HEK293 (cell line): Measurements from ENCODE around the gene VEZT.

ENCODE experiments used
- KLF10 ChIP-seq: fragments of 450-650 bp; IDR thresholded peaks from 2 replicates; pipeline ENCODE4 v1.5.1; 2018; ENCODE audit warnings: missing biosample characterization, mild to moderate bottlenecking, missing genetic modification characterization
- REST ChIP-seq: fragments of 450-650 bp; formaldehyde crosslinking; IDR thresholded peaks from 2 replicates; pipeline ENCODE4 v1.5.1; 2016; ENCODE audit warnings: missing biosample characterization, missing genetic modification characterization
- ZBTB1 ChIP-seq: fragments of 450-650 bp; formaldehyde crosslinking; IDR thresholded peaks from 2 replicates; pipeline ENCODE4 v1.5.1; 2016; ENCODE audit warnings: missing biosample characterization, missing genetic modification characterization
- ZBTB26 ChIP-seq: fragments of 450-650 bp; formaldehyde crosslinking; optimal IDR thresholded peaks from 2 replicates; pipeline ENCODE3; 2016; ENCODE audit warnings: missing biosample characterization, mild to moderate bottlenecking, missing genetic modification characterization
- ZNF24 ChIP-seq: fragments of 450-650 bp; formaldehyde crosslinking; IDR thresholded peaks from 2 replicates; pipeline ENCODE4 v1.5.1; 2016; ENCODE audit warnings: missing biosample characterization, missing genetic modification characterization
- ZNF501 ChIP-seq: fragments of 450-650 bp; formaldehyde crosslinking; IDR thresholded peaks from 2 replicates; pipeline ENCODE4 v1.5.1; 2016; ENCODE audit warnings: missing biosample characterization, missing genetic modification characterization
- ZNF580 ChIP-seq: fragments of 450-650 bp; formaldehyde crosslinking; IDR thresholded peaks from 2 replicates; pipeline ENCODE4 v1.5.1; 2016; ENCODE audit warnings: missing biosample characterization, missing genetic modification characterization
- ZNF777 ChIP-seq: fragments of 450-650 bp; formaldehyde crosslinking; IDR thresholded peaks from 2 replicates; pipeline ENCODE4 v1.5.1; 2017; ENCODE audit warnings: missing biosample characterization, missing genetic modification characterization, borderline replicate concordance
- ZNF837 ChIP-seq: fragments of 450-650 bp; formaldehyde crosslinking; IDR thresholded peaks from 2 replicates; pipeline ENCODE4 v1.5.1; 2016; ENCODE audit warnings: missing biosample characterization, missing genetic modification characterization
- TF ChIP-seq, protein P1 (sequence below): sonication (generic); formaldehyde crosslinking; IDR thresholded peaks from 2 replicates; pipeline ENCODE4 v1.8.1; 2022; ENCODE audit warnings: mild to moderate bottlenecking, moderate library complexity, missing genetic modification reagents
- TF ChIP-seq, protein P2 (sequence below): fragments of 450-650 bp; formaldehyde crosslinking; IDR thresholded peaks from 2 replicates; pipeline ENCODE4 v1.5.1; 2016; ENCODE audit warnings: missing biosample characterization, missing genetic modification characterization
- TF ChIP-seq, protein P3 (sequence below): fragments of 450-650 bp; formaldehyde crosslinking; IDR thresholded peaks from 2 replicates; pipeline ENCODE4 v1.5.1; 2016; ENCODE audit warnings: missing biosample characterization, missing genetic modification characterization
- TF ChIP-seq, protein P4 (sequence below): fragments of 450-650 bp; formaldehyde crosslinking; IDR thresholded peaks from 2 replicates; pipeline ENCODE4 v1.5.1; 2016; ENCODE audit warnings: missing biosample characterization, missing genetic modification characterization
- TF ChIP-seq, protein P5 (sequence below): fragments of 450-650 bp; formaldehyde crosslinking; conservative IDR thresholded peaks from 2 replicates; pipeline ENCODE4 v1.5.1; 2016; ENCODE audit warnings: low read depth, missing biosample characterization, missing genetic modification characterization

- no peak for TF ChIP-seq KLF10 (tag by site-specific recombination)
- no peak for TF ChIP-seq ZNF837 (tag by site-specific recombination)
- TF ChIP-seq ZNF777 = no peak
- TF ChIP-seq, protein P1, sequence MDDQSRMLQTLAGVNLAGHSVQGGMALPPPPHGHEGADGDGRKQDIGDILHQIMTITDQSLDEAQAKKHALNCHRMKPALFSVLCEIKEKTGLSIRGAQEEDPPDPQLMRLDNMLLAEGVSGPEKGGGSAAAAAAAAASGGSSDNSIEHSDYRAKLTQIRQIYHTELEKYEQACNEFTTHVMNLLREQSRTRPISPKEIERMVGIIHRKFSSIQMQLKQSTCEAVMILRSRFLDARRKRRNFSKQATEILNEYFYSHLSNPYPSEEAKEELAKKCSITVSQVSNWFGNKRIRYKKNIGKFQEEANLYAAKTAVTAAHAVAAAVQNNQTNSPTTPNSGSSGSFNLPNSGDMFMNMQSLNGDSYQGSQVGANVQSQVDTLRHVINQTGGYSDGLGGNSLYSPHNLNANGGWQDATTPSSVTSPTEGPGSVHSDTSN (CRISPR knock-in tag) = no peak
- TF ChIP-seq, protein P2, sequence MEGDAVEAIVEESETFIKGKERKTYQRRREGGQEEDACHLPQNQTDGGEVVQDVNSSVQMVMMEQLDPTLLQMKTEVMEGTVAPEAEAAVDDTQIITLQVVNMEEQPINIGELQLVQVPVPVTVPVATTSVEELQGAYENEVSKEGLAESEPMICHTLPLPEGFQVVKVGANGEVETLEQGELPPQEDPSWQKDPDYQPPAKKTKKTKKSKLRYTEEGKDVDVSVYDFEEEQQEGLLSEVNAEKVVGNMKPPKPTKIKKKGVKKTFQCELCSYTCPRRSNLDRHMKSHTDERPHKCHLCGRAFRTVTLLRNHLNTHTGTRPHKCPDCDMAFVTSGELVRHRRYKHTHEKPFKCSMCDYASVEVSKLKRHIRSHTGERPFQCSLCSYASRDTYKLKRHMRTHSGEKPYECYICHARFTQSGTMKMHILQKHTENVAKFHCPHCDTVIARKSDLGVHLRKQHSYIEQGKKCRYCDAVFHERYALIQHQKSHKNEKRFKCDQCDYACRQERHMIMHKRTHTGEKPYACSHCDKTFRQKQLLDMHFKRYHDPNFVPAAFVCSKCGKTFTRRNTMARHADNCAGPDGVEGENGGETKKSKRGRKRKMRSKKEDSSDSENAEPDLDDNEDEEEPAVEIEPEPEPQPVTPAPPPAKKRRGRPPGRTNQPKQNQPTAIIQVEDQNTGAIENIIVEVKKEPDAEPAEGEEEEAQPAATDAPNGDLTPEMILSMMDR (tag by site-specific recombination) = no peak
- TF ChIP-seq ZNF501 = no peak
- TF ChIP-seq ZBTB1 = no peak
- no peak for TF ChIP-seq ZBTB26 (tag by site-specific recombination)
- TF ChIP-seq ZNF24 (tag by site-specific recombination) = no peak
- TF ChIP-seq REST = no peak
- TF ChIP-seq, protein P3, sequence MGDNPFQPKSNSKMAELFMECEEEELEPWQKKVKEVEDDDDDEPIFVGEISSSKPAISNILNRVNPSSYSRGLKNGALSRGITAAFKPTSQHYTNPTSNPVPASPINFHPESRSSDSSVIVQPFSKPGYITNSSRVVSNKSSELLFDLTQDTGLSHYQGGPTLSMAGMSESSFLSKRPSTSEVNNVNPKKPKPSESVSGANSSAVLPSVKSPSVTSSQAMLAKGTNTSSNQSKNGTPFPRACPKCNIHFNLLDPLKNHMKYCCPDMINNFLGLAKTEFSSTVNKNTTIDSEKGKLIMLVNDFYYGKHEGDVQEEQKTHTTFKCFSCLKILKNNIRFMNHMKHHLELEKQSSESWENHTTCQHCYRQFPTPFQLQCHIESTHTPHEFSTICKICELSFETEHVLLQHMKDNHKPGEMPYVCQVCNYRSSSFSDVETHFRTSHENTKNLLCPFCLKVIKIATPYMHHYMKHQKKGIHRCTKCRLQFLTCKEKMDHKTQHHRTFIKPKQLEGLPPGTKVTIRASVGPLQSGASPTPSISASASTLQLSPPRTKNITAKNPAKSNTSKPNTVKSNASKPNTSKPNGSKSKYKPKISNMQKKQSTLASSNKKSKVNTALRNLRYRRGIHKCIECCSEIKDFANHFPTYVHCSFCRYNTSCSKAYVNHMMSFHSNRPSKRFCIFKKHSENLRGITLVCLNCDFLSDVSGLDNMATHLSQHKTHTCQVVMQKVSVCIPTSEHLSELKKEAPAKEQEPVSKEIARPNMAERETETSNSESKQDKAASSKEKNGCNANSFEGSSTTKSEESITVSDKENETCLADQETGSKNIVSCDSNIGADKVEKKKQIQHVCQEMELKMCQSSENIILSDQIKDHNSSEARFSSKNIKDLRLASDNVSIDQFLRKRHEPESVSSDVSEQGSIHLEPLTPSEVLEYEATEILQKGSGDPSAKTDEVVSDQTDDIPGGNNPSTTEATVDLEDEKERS (tag by site-specific recombination) = no peak
- no peak for TF ChIP-seq ZNF580 (tag by site-specific recombination)
- TF ChIP-seq, protein P4, sequence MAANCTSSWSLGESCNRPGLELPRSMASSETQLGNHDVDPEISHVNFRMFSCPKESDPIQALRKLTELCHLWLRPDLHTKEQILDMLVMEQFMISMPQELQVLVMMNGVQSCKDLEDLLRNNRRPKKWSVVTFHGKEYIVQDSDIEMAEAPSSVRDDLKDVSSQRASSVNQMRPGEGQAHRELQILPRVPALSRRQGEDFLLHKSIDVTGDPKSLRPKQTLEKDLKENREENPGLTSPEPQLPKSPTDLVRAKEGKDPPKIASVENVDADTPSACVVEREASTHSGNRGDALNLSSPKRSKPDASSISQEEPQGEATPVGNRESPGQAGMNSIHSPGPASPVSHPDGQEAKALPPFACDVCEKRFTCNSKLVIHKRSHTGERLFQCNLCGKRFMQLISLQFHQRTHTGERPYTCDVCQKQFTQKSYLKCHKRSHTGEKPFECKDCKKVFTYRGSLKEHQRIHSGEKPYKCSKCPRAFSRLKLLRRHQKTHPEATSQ = no peak
- TF ChIP-seq, protein P5, sequence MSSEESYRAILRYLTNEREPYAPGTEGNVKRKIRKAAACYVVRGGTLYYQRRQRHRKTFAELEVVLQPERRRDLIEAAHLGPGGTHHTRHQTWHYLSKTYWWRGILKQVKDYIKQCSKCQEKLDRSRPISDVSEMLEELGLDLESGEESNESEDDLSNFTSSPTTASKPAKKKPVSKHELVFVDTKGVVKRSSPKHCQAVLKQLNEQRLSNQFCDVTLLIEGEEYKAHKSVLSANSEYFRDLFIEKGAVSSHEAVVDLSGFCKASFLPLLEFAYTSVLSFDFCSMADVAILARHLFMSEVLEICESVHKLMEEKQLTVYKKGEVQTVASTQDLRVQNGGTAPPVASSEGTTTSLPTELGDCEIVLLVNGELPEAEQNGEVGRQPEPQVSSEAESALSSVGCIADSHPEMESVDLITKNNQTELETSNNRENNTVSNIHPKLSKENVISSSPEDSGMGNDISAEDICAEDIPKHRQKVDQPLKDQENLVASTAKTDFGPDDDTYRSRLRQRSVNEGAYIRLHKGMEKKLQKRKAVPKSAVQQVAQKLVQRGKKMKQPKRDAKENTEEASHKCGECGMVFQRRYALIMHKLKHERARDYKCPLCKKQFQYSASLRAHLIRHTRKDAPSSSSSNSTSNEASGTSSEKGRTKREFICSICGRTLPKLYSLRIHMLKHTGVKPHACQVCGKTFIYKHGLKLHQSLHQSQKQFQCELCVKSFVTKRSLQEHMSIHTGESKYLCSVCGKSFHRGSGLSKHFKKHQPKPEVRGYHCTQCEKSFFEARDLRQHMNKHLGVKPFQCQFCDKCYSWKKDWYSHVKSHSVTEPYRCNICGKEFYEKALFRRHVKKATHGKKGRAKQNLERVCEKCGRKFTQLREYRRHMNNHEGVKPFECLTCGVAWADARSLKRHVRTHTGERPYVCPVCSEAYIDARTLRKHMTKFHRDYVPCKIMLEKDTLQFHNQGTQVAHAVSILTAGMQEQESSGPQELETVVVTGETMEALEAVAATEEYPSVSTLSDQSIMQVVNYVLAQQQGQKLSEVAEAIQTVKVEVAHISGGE (tag by site-specific recombination) = no peak
These were observed 8.9 kb upstream of the VEZT start for GRCh38 chr12:95208678-95209077.
